ENCODE data around the gene MEFV. TPM values are rescaled to one million over a fixed set of nuclear protein-coding genes. Genes with fewer than 3 reads are reported as not detected.
A peak's percentile ranks its signal among the peaks of the same experiment; 100 is the strongest.
"Not testable (repeated sequence)": the region's sequence is repeated elsewhere in the genome, so short reads cannot be mapped to it uniquely, and the experiment has no call there.

MEFV gene
- total RNA-seq, 3 donors from 2014 or later: 0.14 TPM; not detected in 2

GRCh38 chr16:3215601-3216262 lies 40.7 kb downstream of the MEFV start:
- H3K4me1 Mint-ChIP-seq (ENCODE audit: low read depth): peaks cover 35% of the 10 kb centered on the region
- ATAC-seq: peak; percentile 39 to 52
- peaks cover 3% of the 10 kb centered on the region for H3K36me3 Mint-ChIP-seq (ENCODE audit: insufficient read depth)
- peak overlapping the region; percentile 47 for H3K4me3 Mint-ChIP-seq
- H3K27me3 Mint-ChIP-seq (ENCODE audit: low read depth): no peaks in the 10 kb centered on the region
- H3K9me3 Mint-ChIP-seq: peaks cover 6% of the 10 kb centered on the region
- no peak for DNase-seq

- DNase-seq (no peak), ATAC-seq (peak; percentile 81 to 85)
- Mint-ChIP-seq H3K9me3 (peaks cover 6% of the 10 kb centered on the region), H3K4me1 (ENCODE audit: low read depth) (peaks cover 35% of the 10 kb centered on the region), H3K4me3 (peak overlapping the region; percentile 47), H3K27me3 (ENCODE audit: low read depth) (no peaks in the 10 kb centered on the region), H3K36me3 (ENCODE audit: insufficient read depth) (peaks cover 3% of the 10 kb centered on the region)
Measured at GRCh38 chr16:3214904-3215600, 41.4 kb downstream of the MEFV start.

GRCh38 chr16:3212567-3212966 lies 43.9 kb downstream of the MEFV start:
- no peak overlapping the region for H3K4me3 Mint-ChIP-seq
- H3K4me1 Mint-ChIP-seq (ENCODE audit: low read depth): peaks cover 33% of the 10 kb centered on the region
- DNase-seq: no peak
- H3K36me3 Mint-ChIP-seq (ENCODE audit: insufficient read depth): peaks cover under 1% of the 10 kb centered on the region
- no peaks in the 10 kb centered on the region for H3K27me3 Mint-ChIP-seq (ENCODE audit: low read depth)
- peaks cover 3% of the 10 kb centered on the region for H3K9me3 Mint-ChIP-seq
- no peak for ATAC-seq

GRCh38 chr16:3212006-3212405 lies 44.4 kb downstream of the MEFV start:
- DNase-seq: no peak
- no peaks in the 10 kb centered on the region for H3K27me3 Mint-ChIP-seq (ENCODE audit: low read depth)
- H3K36me3 Mint-ChIP-seq (ENCODE audit: insufficient read depth): no peaks in the 10 kb centered on the region
- H3K4me3 Mint-ChIP-seq: no peak overlapping the region
- peaks cover 33% of the 10 kb centered on the region for H3K4me1 Mint-ChIP-seq (ENCODE audit: low read depth)
- H3K9me3 Mint-ChIP-seq: peaks cover 3% of the 10 kb centered on the region
- no peak for ATAC-seq

GRCh38 chr16:3207086-3207953 lies 49.1 kb downstream of the MEFV start:
- ATAC-seq (no peak), DNase-seq (no peak)
- Mint-ChIP-seq H3K36me3 (ENCODE audit: insufficient read depth) (peaks cover 4% of the 10 kb centered on the region), H3K27me3 (ENCODE audit: low read depth) (peaks cover 12% of the 10 kb centered on the region), H3K4me3 (no peak overlapping the region), H3K9me3 (peaks cover 9% of the 10 kb centered on the region), H3K4me1 (ENCODE audit: low read depth) (no peaks in the 10 kb centered on the region)

- ATAC-seq; H3K4me3 Mint-ChIP-seq; H3K4me1 Mint-ChIP-seq (ENCODE audit: low read depth); H3K9me3 Mint-ChIP-seq; H3K36me3 Mint-ChIP-seq (ENCODE audit: insufficient read depth); DNase-seq: not testable (repeated sequence)
- peaks cover 12% of the 10 kb centered on the region for H3K27me3 Mint-ChIP-seq (ENCODE audit: low read depth)
Measured at GRCh38 chr16:3205939-3206338, 50.5 kb downstream of the MEFV start.

GRCh38 chr16:3202903-3203539 lies 53.4 kb downstream of the MEFV start:
- Mint-ChIP-seq H3K4me1 (ENCODE audit: low read depth) (no peaks in the 10 kb centered on the region), H3K4me3 (no peak overlapping the region), H3K27me3 (ENCODE audit: low read depth) (peaks cover 21% of the 10 kb centered on the region), H3K36me3 (ENCODE audit: insufficient read depth) (peaks cover 4% of the 10 kb centered on the region), H3K9me3 (peaks cover 9% of the 10 kb centered on the region)
- no peak for DNase-seq
- ATAC-seq: no peak

GRCh38 chr16:3198334-3199072 lies 57.9 kb downstream of the MEFV start:
- Mint-ChIP-seq H3K4me3 (no peak overlapping the region), H3K4me1 (ENCODE audit: low read depth) (peaks cover 4% of the 10 kb centered on the region), H3K36me3 (ENCODE audit: insufficient read depth) (no peaks in the 10 kb centered on the region), H3K27me3 (ENCODE audit: low read depth) (peaks cover 33% of the 10 kb centered on the region), H3K9me3 (no peaks in the 10 kb centered on the region)
- DNase-seq: no peak
- no peak for ATAC-seq

- H3K9me3 Mint-ChIP-seq; H3K36me3 Mint-ChIP-seq (ENCODE audit: insufficient read depth); H3K4me3 Mint-ChIP-seq; H3K4me1 Mint-ChIP-seq (ENCODE audit: low read depth); DNase-seq; ATAC-seq: not testable (repeated sequence)
- peaks cover 40% of the 10 kb centered on the region for H3K27me3 Mint-ChIP-seq (ENCODE audit: low read depth)
Measured at GRCh38 chr16:3197694-3198333, 58.6 kb downstream of the MEFV start.

- DNase-seq (no peak), ATAC-seq (no peak)
- Mint-ChIP-seq H3K4me3 (no peak overlapping the region), H3K9me3 (no peaks in the 10 kb centered on the region), H3K4me1 (ENCODE audit: low read depth) (peaks cover 10% of the 10 kb centered on the region), H3K27me3 (ENCODE audit: low read depth) (peaks cover 54% of the 10 kb centered on the region), H3K36me3 (ENCODE audit: insufficient read depth) (no peaks in the 10 kb centered on the region)
Measured at GRCh38 chr16:3195975-3196374, 60.5 kb downstream of the MEFV start.

GRCh38 chr16:3194792-3195191 lies 61.6 kb downstream of the MEFV start:
- no peak for DNase-seq
- Mint-ChIP-seq H3K9me3 (no peaks in the 10 kb centered on the region), H3K36me3 (ENCODE audit: insufficient read depth) (no peaks in the 10 kb centered on the region), H3K27me3 (ENCODE audit: low read depth) (peaks cover 62% of the 10 kb centered on the region), H3K4me1 (ENCODE audit: low read depth) (peaks cover 19% of the 10 kb centered on the region), H3K4me3 (no peak overlapping the region)
- ATAC-seq: no peak

GRCh38 chr16:3193221-3194212 lies 62.9 kb downstream of the MEFV start:
- no peak for DNase-seq
- H3K36me3 Mint-ChIP-seq (ENCODE audit: insufficient read depth): no peaks in the 10 kb centered on the region
- no peak for ATAC-seq
- H3K4me1 Mint-ChIP-seq (ENCODE audit: low read depth): peaks cover 30% of the 10 kb centered on the region
- peaks cover 74% of the 10 kb centered on the region for H3K27me3 Mint-ChIP-seq (ENCODE audit: low read depth)
- H3K4me3 Mint-ChIP-seq: no peak overlapping the region
- no peaks in the 10 kb centered on the region for H3K9me3 Mint-ChIP-seq

All from activated T-cell treated with anti-CD3 and anti-CD28 coated beads, Interleukin-2, amount 50 U/mL, for 4 hours (primary cell).